HG02623 (cell line): ENCODE measurements around the gene CTCFL.

Experiments used
- ATAC-seq: cut with Tn5 transposase; IDR thresholded peaks from one replicate; pipeline ENCODE4 v1.9.1; 2021; ENCODE audit warnings: moderate library complexity; ENCODE audit not compliant: unreplicated experiment

Gene CTCFL

GRCh38 chr20:57537822-57538221 is 12.9 kb upstream of the CTCFL start:
- no peak for ATAC-seq

- ATAC-seq, result no peak
Observed at GRCh38 chr20:57536771-57537724, 12.1 kb upstream of the CTCFL start.

GRCh38 chr20:57536120-57536708 is 11.3 kb upstream of the CTCFL start:
- no peak for ATAC-seq

- no peak for ATAC-seq
Observed at GRCh38 chr20:57535297-57535696, 10.4 kb upstream of the CTCFL start.

GRCh38 chr20:57532104-57532503 is 7.2 kb upstream of the CTCFL start:
- ATAC-seq, result no peak

GRCh38 chr20:57530327-57530981 is 5.5 kb upstream of the CTCFL start:
- ATAC-seq, result no peak

DNA sequence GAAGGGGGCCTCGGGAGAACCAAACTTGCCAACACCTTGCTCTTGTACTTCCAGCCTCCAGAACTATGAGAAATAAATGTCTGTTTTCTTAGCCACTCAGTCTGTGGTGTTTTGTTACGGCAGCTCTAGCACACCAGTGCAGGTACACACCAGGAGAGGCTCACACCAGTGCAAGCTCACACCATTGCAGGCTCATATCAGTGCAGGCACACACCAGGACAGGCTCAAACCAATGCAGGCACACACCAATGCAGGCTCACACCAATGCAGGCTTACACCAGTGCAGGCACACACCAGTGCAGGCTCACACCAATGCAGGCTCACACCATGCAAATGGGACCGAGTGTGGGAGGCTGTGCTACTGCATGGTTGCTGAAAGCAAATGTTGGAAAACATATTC is 4.9 kb upstream of the CTCFL start:
- no peak for ATAC-seq

DNA sequence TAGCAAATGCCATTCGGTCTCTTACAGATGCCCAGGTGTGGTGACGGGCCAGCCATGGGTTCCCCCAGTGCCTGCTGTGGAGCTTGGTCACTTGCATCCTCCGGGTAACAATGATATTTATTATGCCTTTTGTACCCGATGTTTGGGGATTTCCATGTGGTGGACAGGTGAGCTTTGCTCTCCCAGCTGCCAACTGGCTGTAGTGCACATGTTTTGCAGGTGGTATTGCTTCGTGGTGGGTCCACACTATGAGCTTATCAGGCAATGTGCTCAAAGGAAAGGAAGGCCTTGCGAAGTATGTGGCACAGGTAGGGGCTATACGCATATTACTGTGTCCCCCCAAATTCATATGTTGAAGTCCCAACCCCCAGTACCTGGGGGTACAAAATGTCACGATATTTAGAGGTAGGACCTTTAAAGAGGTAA is 4.2 kb upstream of the CTCFL start:
- ATAC-seq, result no peak

DNA sequence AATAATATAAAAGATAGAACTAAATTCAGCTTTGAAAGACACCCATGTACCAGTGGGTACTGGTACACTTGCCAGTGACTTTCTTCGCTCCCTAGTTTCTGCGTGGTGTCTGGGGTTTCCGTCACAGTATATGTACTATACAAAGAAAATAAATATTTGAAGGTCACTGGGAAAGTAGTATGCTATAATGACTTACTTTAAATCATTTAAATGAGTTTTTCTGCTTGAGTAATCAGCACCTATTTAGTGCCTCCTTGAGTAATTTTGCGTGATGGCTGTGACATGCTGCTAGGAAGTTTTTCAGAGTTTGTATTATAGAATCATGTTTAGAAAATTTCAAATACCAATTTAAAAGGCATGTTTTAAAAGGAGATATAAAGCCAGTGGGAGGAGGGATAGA is 3.2 kb upstream of the CTCFL start:
- ATAC-seq, result no peak

DNA sequence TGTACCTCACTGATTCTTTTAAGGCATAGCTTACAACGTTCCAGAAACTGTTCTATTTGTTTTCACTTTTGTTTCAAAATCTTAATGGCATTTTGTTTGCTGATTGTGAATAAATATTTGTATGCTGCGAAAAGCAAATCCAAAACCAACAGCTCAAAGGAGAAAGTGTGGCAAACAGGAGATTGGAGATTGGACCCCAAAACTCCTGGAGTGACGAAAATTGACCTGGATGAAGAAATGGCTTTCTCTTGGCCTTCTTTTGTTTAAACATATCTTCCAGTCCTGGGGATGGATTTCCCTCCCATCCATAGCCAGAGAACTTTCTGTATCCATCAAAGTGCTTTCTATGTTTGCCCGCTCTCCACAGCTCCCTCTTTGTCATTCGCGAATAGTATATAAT is 2.8 kb upstream of the CTCFL start:
- no peak for ATAC-seq

DNA sequence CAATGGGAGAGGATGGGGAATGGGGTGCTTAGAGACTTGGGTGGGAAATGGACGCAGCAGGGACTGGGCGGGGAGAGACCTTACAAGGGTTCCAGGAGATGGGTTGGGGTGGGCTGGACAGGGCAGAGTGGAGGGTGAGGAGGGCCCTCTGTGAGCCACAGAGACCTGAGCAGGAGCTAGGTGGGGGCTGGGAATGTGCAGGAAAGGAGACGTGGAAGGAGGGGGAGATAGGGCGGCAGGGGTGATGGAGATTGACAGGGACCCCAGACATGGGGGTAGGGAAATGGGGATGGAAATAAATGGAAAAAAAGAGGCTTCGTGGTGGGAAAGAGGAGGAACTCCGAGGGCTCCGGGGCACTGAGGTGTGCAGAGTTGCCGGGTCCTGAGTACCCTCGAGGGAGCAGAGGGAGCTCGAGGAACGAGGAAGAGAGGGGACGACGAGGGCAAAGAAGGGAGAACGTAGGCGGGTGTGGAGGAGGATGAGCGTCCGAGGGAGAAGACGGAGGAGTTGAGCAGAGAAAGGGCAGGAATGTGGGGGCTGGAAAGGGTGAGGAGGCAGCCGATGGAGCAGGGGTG is 2.0 kb upstream of the CTCFL start:
- ATAC-seq, result no peak

DNA sequence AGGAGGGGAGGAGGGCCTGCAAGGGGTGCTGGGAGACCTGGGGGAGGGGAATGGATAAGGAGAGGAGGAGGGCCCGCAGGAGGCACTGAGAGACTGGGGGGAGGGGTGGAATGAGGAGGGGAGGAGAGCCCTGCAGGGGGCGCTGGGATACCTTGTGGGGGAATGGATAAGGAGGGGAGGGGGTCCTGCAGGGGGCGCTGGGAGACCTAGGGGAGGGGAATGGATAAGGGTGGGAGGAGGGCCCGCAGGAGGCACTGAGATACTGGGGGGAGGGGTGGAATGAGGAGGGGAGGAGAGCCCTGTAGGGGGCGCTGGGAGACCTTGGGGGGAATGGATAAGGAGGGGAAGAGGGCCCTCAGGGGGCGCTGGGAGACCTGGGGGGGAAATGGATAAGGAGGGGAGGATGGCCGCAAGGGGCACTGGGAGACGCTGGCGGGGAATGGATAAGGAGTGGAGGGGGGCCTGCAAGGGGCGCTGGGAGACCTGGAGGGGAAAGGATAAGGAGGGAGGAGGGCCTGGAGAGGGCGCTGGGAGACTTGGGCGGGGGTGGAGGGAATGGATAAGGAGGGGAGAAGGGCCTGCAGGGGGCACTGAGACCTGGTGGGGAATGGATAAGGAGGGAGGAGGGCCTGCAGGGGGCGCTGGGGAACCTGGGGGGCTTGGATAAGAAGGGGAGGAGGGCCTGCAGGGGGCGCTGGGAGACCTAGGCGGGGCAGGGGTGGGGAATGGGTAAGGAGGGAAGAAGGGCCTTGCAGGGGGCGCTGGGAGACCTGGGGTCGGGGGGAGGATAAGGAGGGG is 1.3 kb upstream of the CTCFL start:
- ATAC-seq, result no peak

DNA sequence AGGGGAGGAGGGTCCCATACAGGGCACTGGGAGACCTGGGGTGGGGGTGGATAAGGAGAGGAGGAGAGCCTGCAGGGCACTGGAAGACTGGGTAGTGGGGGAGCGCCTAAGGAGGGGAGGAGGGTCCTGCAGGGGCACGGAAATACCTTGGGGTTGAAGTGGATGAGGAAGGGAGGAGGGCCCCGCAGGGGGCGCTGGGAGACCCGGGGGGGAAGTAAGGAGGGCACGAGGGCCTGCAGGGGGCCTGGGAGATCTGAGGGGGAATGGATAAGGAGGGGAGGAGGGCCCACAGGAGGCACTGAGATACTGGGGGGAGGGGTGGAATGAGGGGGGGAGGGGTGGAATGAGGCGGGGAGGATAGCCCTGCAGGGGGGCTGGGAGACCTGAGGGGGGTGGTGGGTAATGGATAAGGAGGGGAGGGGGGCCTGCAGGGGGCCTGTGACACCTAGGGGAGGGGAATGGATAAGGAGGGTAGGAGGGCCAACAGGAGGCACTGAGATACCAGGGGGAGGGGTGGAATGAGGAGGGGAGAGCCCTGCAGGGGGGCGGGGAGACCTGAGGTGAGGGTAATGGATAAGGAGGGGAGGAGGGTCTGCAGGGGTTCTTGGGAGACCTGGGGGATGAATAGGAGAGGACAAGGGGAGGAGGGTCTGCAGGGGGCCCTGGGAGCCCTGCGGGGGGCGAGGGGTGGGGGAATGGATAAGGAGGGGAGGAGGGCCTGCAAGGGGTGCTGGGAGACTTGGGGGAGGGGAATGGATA is 567 bp upstream of the CTCFL start:
- ATAC-seq, result no peak

GRCh38 chr20:57523782-57524181 is 1.2 kb downstream of the CTCFL start:
- ATAC-seq, result no peak

GRCh38 chr20:57522380-57523140 is 2.4 kb downstream of the CTCFL start:
- ATAC-seq, result no peak

GRCh38 chr20:57517904-57518303 is 7.0 kb downstream of the CTCFL start:
- no peak for ATAC-seq

GRCh38 chr20:57514273-57514751 is 10.6 kb downstream of the CTCFL start:
- ATAC-seq, result no peak

- no peak for ATAC-seq
Observed at GRCh38 chr20:57513199-57513598, 11.7 kb downstream of the CTCFL start.

DNA sequence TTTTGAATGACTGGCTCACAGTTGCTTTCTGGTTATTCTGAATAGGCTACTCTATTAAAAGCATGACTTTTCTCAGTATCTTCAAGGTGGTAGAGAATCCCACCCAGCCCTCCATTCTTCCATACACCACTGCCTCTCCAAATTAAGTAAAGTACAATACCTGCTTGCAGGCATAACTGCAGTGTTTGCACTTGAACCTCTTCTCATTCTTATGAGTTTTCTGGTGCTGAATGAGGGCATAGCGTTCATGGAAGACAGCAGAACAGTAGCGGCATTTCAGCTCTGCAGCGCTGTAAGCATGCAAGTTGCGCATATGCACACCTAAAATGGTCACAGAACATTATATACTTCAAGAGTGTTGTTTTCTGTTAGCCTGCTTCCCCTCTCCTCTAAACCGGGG is 12.5 kb downstream of the CTCFL start:
- no peak for ATAC-seq
